Daoy (cell line): Measurements from ENCODE around the gene THAP5. TPM values are rescaled to one million over a fixed set of nuclear protein-coding genes. Genes with fewer than 3 reads are reported as not detected.

Source experiments
- DNase-seq: peaks from one replicate; pipeline ENCODE4 v3.0.0-alpha.2; 2015; ENCODE audit warnings: low read depth
- total RNA-seq: library from RNA; depleted of rRNA; stranded (reverse); fragments of >200 nt; shearing (Covaris generic); gene quantifications from 2 replicates; pipeline ENCODE4 v1.2.3, GENCODE V29; 2014; rRNA removed

THAP5 gene
- total RNA-seq = 36.1 and 39.6 TPM in 2 replicates

GRCh38 chr7:108569381-108570145, at the start of gene THAP5, which contains the start of gene DNAJB9:
Gene THAP5, minus strand, starts transcription at chr7:108569706. Its CDS starts 137 bp downstream, at chr7:108569569.
Gene DNAJB9, plus strand, starts transcription at chr7:108569874. Its CDS starts 1,853 bp downstream, at chr7:108571727.
- peak; percentile 100 for DNase-seq

- DNase-seq = no peak
These were observed 48.5 kb upstream of the THAP5 start for GRCh38 chr7:108618056-108618455.

- no peak for DNase-seq
These were observed 45.4 kb upstream of the THAP5 start for GRCh38 chr7:108614896-108615295.

- DNase-seq = no peak
These were observed 44.5 kb upstream of the THAP5 start for GRCh38 chr7:108613949-108614381.

- DNase-seq = peak; percentile 31
These were observed 43.8 kb upstream of the THAP5 start for GRCh38 chr7:108613147-108613948.

GRCh38 chr7:108611268-108611667, 41.8 kb upstream of the THAP5 start:
- DNase-seq = no peak

GRCh38 chr7:108609643-108610042, 40.1 kb upstream of the THAP5 start:
- no peak for DNase-seq

GRCh38 chr7:108605559-108606201, 36.2 kb upstream of the THAP5 start:
- no peak for DNase-seq

GRCh38 chr7:108604307-108605077, 35.0 kb upstream of the THAP5 start:
- no peak for DNase-seq

- DNase-seq = no peak
These were observed 34.3 kb upstream of the THAP5 start for GRCh38 chr7:108603656-108604306.

GRCh38 chr7:108600399-108600798, 30.9 kb upstream of the THAP5 start:
- no peak for DNase-seq

- DNase-seq = no peak
These were observed 29.5 kb upstream of the THAP5 start for GRCh38 chr7:108598914-108599580.

GRCh38 chr7:108598153-108598552, 28.6 kb upstream of the THAP5 start:
- DNase-seq = no peak

- DNase-seq = no peak
These were observed 27.1 kb upstream of the THAP5 start for GRCh38 chr7:108596560-108596959.

- DNase-seq = no peak
These were observed 23.2 kb upstream of the THAP5 start for GRCh38 chr7:108592646-108593201.

- DNase-seq = no peak
These were observed 21.1 kb upstream of the THAP5 start for GRCh38 chr7:108590606-108591005.

- DNase-seq = no peak
These were observed 20.4 kb upstream of the THAP5 start for GRCh38 chr7:108589874-108590273.

GRCh38 chr7:108589199-108589598, 19.7 kb upstream of the THAP5 start:
- DNase-seq = no peak

- DNase-seq = no peak
These were observed 16.8 kb upstream of the THAP5 start for GRCh38 chr7:108586274-108586710.

GRCh38 chr7:108585843-108586242, 16.3 kb upstream of the THAP5 start:
- no peak for DNase-seq
